Right lobe of liver (tissue), 6 donors: ENCODE data around the gene GAS2L2. TPM values are rescaled to one million over a fixed set of nuclear protein-coding genes. Genes with fewer than 3 reads are reported as not detected.

Experiments
- ATAC-seq, 4 donors: fragments of 200-7000 bp; cut with Tn5 transposase; one replicate each; pipeline ENCODE4 v1.9.1; 2020; ENCODE audit warnings: mild to moderate bottlenecking in 4 of 4, moderate library complexity in 4 of 4
- DNase-seq, 3 donors: peaks; one replicate each; pipeline ENCODE4 v3.0.0-alpha.2; 2020
- H3K27ac ChIP-seq, 3 donors: fragments of 200-600 bp; one replicate each; pipeline ENCODE4 v1.8.0; 2022
- H3K27me3 ChIP-seq, 2 donors: fragments of 200-600 bp; one replicate each; pipeline ENCODE4 v1.8.0; 2022
- H3K36me3 ChIP-seq, 4 donors: fragments of 200-600 bp; sonication (generic) in 1 of 4; one replicate each; pipeline versions ENCODE4 v1.5.1 to v1.8.0; 2017 to 2022; ENCODE audit warnings: control low read depth in 1 of 4
- H3K4me1 ChIP-seq, 4 donors: fragments of 200-600 bp; sonication (generic) in 1 of 4; one replicate each; pipeline versions ENCODE4 v1.5.1 to v1.8.0; 2017 to 2022; ENCODE audit warnings: control low read depth in 1 of 4
- H3K4me3 ChIP-seq, 3 donors: fragments of 200-600 bp; one replicate each; pipeline ENCODE4 v1.8.0; 2022
- H3K9me3 ChIP-seq, 4 donors: fragments of 200-600 bp; sonication (generic) in 1 of 4; one replicate each; pipeline versions ENCODE4 v1.5.1 to v1.8.0; 2017 to 2022; ENCODE audit warnings: control low read depth in 1 of 4
- CTCF ChIP-seq, 4 donors: fragments of 200-600 bp in 3 of 4; fragments of 450-650 bp in 1 of 4; IDR thresholded peaks; one replicate each; pipeline versions ENCODE4 v1.5.1 to v1.8.0; 2016 to 2022; ENCODE audit warnings: antibody characterized with exemption in 4 of 4, mild to moderate bottlenecking in 2 of 4
- POLR2A ChIP-seq: fragments of 450-650 bp; IDR thresholded peaks from one replicate; pipeline ENCODE4 v1.6.1; 2017; ENCODE audit warnings: antibody characterized with exemption, mild to moderate bottlenecking
- WGBS: methylation state at CpG from one replicate; pipeline ENCODE4 v1.1.6; 2018; ENCODE audit warnings: low coverage, low lambda C conversion rate; ENCODE audit not compliant: insufficient coverage; ENCODE audit errors: missing lambda C conversion rate; 5-methylcytosine and 5-hydroxymethylcytosine counted together
- intact Hi-C, 2 donors: fragments of 100-400 bp; cut with DNase I; formaldehyde crosslinking; loops; one replicate each; pipeline versions ENCODE4 v1.11.2 to v1.14.1; 2022
- total RNA-seq, 6 experiments: library from RNA; depleted of rRNA in 2 of 6; stranded (reverse); fragments of >200 nt in 2 of 6; fragmentation: NEBNext Ultra II Directional in 3 of 6; extraction: Animal tissue kit (Norgen Biotek cat#: 25700) in 3 of 6; gene quantifications; one replicate each; pipeline versions ENCODE4 v1.1.0 to v1.2.4, GENCODE V29; 2016 to 2023
- donor health status: DM: no; HTN: yes; CAD: no.
- donor health status: DM: no; HTN: no; CAD: no.
- donor health status: DM: no; HTN: no; CAD: no.
- donor health status: DM: no; HTN: yes; CAD: no.
- donor health status: DM: no; HTN: yes; CAD: no.

Gene GAS2L2
- total RNA-seq, 6 experiments from 2014 or later, result not detected

GRCh38 chr17:35743626-35744328 is 9.3 kb downstream of the GAS2L2 start:
- Histone ChIP-seq H3K4me1 (peaks cover 0 to 4% (median 0%) of the 10 kb centered on the region in 4 donors), H3K9me3 (no peaks in the 10 kb centered on the region), H3K36me3 (no peaks in the 10 kb centered on the region), H3K4me3 (no peak overlapping the region), H3K27me3 (no peaks in the 10 kb centered on the region), H3K27ac (no peak overlapping the region)
- 35% methylated on average over 4 of the region's 7 CpGs for WGBS
- ATAC-seq (no peak), DNase-seq (peak in 1 of 3 donors; percentile 56)
- intact Hi-C loops, result no loop called here
- TF ChIP-seq CTCF (IDR thresholded peaks at IDR 0.05), result no peak
- TF ChIP-seq POLR2A, result no peak

- no peaks in the 10 kb centered on the region for H3K36me3 ChIP-seq
- H3K27ac ChIP-seq, result no peak overlapping the region
- no peak overlapping the region for H3K4me3 ChIP-seq
- H3K27me3 ChIP-seq, result no peaks in the 10 kb centered on the region
- TF ChIP-seq CTCF (IDR thresholded peaks at IDR 0.05) (no peak), POLR2A (no peak)
- peak in 1 of 3 donors; percentile 27 for DNase-seq
- ATAC-seq, result no peak
- no peaks in the 10 kb centered on the region for H3K9me3 ChIP-seq
- intact Hi-C loops, result no loop called here
- H3K4me1 ChIP-seq, result no peaks in the 10 kb centered on the region
- WGBS, result 37% methylated on average over 2 of the region's 7 CpGs
Measured at GRCh38 chr17:35742896-35743477, 10.1 kb downstream of the GAS2L2 start.

GRCh38 chr17:35742496-35742895 is 10.5 kb downstream of the GAS2L2 start:
- H3K36me3 ChIP-seq, result no peaks in the 10 kb centered on the region
- DNase-seq, result peak in 1 of 3 donors; percentile 22
- H3K27me3 ChIP-seq, result no peaks in the 10 kb centered on the region
- no peak for ATAC-seq
- WGBS, result 68% methylated on average over 6 of the region's 7 CpGs
- no peak overlapping the region for H3K27ac ChIP-seq
- intact Hi-C loops, result no loop called here
- no peaks in the 10 kb centered on the region for H3K9me3 ChIP-seq
- TF ChIP-seq CTCF (IDR thresholded peaks at IDR 0.05), result no peak
- no peaks in the 10 kb centered on the region for H3K4me1 ChIP-seq
- no peak overlapping the region for H3K4me3 ChIP-seq

GRCh38 chr17:35740997-35741931 is 11.8 kb downstream of the GAS2L2 start:
- Histone ChIP-seq H3K27me3 (no peaks in the 10 kb centered on the region), H3K36me3 (no peaks in the 10 kb centered on the region), H3K4me1 (no peaks in the 10 kb centered on the region), H3K27ac (no peak overlapping the region), H3K9me3 (no peaks in the 10 kb centered on the region), H3K4me3 (peak overlapping the region in 2 of 3 donors; percentile 7 to 19)
- DNase-seq (peak in 1 of 3 donors; percentile 48), ATAC-seq (peak in 3 of 4 donors; percentile 27 to 51 (median 42))
- WGBS, result 30% methylated on average over 9 of the region's 73 CpGs
- intact Hi-C loops, result no loop called here
- no peak for TF ChIP-seq POLR2A
- no peak for TF ChIP-seq CTCF (IDR thresholded peaks at IDR 0.05)
